Testis (tissue), 3 donors: ENCODE results near the gene VEZF1. TPM values are rescaled to one million over a fixed set of nuclear protein-coding genes. Genes with fewer than 3 reads are reported as not detected.
A peak's percentile ranks its signal among the peaks of the same experiment; 100 is the strongest.

Experiments
- DNase-seq: peaks from one replicate; pipeline ENCODE4 v3.0.0-alpha.2; 2019
- H3K27ac ChIP-seq, 2 donors: fragments of 200-600 bp; sonication (generic); one replicate each; pipeline ENCODE4 v1.5.1; 2019
- H3K27me3 ChIP-seq: fragments of 200-600 bp; sonication (generic); one replicate; pipeline ENCODE4 v1.5.1; 2019
- H3K36me3 ChIP-seq: fragments of 200-600 bp; sonication (generic); one replicate; pipeline ENCODE4 v1.5.1; 2017; ENCODE audit warnings: low read depth; ENCODE audit errors: missing control alignments
- H3K4me1 ChIP-seq: fragments of 200-600 bp; sonication (generic); one replicate; pipeline ENCODE4 v1.5.1; 2019
- H3K4me3 ChIP-seq, 2 donors: fragments of 200-600 bp; sonication (generic); one replicate each; pipeline ENCODE4 v1.5.1; 2017 to 2019
- H3K9me3 ChIP-seq: fragments of 200-600 bp; sonication (generic); one replicate; pipeline ENCODE4 v1.5.1; 2017
- POLR2A ChIP-seq: fragments of 450-650 bp; IDR thresholded peaks from one replicate; pipeline ENCODE4 v1.6.1; 2017; ENCODE audit warnings: antibody characterized with exemption, mild to moderate bottlenecking, moderate library complexity
- WGBS, 2 donors: methylation state at CpG; one replicate each; pipeline ENCODE4 v1.1.5; 2018; 5-methylcytosine and 5-hydroxymethylcytosine counted together
- intact Hi-C: fragments of 100-400 bp; cut with DNase I; formaldehyde crosslinking; loops from one replicate; pipeline ENCODE4 v1.15.1; 2023; ENCODE audit warnings: low total_unique reads
- polyA plus RNA-seq: library from polyadenylated mRNA; stranded (reverse); fragments of 350-450 nt; fragmentation: Illumina TruSeq; extraction: RNeasy Lipid Tissue Mini Kit (QIAGEN cat#74804); gene quantifications from one replicate; pipeline ENCODE4 v1.2.3, GENCODE V29; 2014; ENCODE audit warnings: low read depth, low replicate concordance; ENCODE audit not compliant: insufficient read depth
- total RNA-seq, 2 donors: library from RNA; depleted of rRNA; stranded (reverse); fragments of >200 nt; gene quantifications; one replicate each; pipeline ENCODE4 v1.2.3, GENCODE V29; 2016
- TF ChIP-seq, protein P1 (sequence below), 3 experiments: fragments of 450-650 bp in 2 of 3; fragments of 200-600 bp in 1 of 3; sonication (generic) in 1 of 3; IDR thresholded peaks; one replicate each; pipeline ENCODE4 v1.5.1; 2016 to 2019; ENCODE audit warnings: antibody characterized with exemption in 3 of 3, mild to moderate bottlenecking in 2 of 3, moderate library complexity in 1 of 3

The VEZF1 gene
- total and polyA plus RNA-seq, 3 donors from 2014 or later = 54.8 to 58.6 (median 58.6) TPM

DNA sequence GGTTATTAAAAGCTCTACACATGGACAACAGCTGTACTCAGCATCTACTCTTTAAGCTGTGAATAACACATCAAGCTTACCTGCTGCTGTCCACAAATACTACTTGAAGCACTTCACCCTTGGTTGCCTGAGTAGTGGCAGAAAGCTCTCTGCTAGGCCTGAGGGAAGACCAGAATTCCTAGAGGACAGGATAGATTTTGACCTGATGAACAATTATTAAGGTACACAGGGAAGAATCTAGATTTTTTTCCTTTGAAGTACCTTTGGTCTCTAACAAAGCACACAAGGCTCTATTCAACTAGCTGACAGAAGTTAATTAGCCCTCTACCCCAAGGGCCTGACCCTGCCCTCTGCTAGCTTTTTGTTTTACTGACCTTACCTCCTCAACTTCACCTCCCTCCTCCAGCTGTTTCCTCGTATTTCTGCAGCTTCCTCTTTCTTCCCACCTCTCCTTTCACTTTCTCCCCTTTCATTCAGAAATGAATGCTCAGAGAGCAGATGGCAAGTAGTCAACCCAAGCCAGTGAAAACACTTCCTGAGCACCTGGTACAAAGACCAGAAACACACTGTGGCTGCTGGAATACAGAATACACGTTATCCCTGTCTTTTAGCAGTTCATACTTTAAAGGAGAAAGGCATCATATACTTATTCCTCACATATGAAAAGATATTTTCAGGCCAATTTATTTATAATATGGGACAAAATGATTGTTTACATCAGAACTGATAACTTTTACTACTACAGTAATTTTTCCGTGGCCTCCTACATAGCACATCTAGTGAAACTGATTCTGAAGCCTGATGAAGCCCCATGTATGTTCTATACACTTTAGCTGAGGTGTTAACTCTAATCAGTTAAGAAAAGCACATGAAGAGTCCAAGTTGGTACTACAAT is 5.7 kb upstream of the VEZF1 start:
- Histone ChIP-seq H3K9me3 (no peaks in the 10 kb centered on the region), H3K36me3 (no peaks in the 10 kb centered on the region), H3K27ac (no peak overlapping the region), H3K27me3 (no peaks in the 10 kb centered on the region), H3K4me1 (peaks cover 22% of the 10 kb centered on the region), H3K4me3 (no peak overlapping the region)
- WGBS, 2 donors = 43 to 46% methylated on average over 3 of the region's 3 CpGs
- no peak for TF ChIP-seq POLR2A
- TF ChIP-seq, protein P1, sequence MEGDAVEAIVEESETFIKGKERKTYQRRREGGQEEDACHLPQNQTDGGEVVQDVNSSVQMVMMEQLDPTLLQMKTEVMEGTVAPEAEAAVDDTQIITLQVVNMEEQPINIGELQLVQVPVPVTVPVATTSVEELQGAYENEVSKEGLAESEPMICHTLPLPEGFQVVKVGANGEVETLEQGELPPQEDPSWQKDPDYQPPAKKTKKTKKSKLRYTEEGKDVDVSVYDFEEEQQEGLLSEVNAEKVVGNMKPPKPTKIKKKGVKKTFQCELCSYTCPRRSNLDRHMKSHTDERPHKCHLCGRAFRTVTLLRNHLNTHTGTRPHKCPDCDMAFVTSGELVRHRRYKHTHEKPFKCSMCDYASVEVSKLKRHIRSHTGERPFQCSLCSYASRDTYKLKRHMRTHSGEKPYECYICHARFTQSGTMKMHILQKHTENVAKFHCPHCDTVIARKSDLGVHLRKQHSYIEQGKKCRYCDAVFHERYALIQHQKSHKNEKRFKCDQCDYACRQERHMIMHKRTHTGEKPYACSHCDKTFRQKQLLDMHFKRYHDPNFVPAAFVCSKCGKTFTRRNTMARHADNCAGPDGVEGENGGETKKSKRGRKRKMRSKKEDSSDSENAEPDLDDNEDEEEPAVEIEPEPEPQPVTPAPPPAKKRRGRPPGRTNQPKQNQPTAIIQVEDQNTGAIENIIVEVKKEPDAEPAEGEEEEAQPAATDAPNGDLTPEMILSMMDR (IDR thresholded peaks at IDR 0.05) = no peak
- intact Hi-C loops = no loop called here
- no peak for DNase-seq

- Histone ChIP-seq H3K27ac (no peak overlapping the region), H3K36me3 (no peaks in the 10 kb centered on the region), H3K27me3 (no peaks in the 10 kb centered on the region), H3K4me3 (no peak overlapping the region), H3K9me3 (no peaks in the 10 kb centered on the region), H3K4me1 (peaks cover 26% of the 10 kb centered on the region)
- TF ChIP-seq, protein P1 (IDR thresholded peaks at IDR 0.05) = no peak
- no peak for TF ChIP-seq POLR2A
- DNase-seq = no peak
- intact Hi-C loops = no loop called here
These were observed 3.5 kb upstream of the VEZF1 start for GRCh38 chr17:57991537-57991936.

- peaks cover 38% of the 10 kb centered on the region for H3K4me1 ChIP-seq
- 22 to 36% methylated on average over 2 of the region's 2 CpGs for WGBS, 2 donors
- intact Hi-C loops = no loop called here
These were observed 2.0 kb upstream of the VEZF1 start for GRCh38 chr17:57990037-57990436.

DNA sequence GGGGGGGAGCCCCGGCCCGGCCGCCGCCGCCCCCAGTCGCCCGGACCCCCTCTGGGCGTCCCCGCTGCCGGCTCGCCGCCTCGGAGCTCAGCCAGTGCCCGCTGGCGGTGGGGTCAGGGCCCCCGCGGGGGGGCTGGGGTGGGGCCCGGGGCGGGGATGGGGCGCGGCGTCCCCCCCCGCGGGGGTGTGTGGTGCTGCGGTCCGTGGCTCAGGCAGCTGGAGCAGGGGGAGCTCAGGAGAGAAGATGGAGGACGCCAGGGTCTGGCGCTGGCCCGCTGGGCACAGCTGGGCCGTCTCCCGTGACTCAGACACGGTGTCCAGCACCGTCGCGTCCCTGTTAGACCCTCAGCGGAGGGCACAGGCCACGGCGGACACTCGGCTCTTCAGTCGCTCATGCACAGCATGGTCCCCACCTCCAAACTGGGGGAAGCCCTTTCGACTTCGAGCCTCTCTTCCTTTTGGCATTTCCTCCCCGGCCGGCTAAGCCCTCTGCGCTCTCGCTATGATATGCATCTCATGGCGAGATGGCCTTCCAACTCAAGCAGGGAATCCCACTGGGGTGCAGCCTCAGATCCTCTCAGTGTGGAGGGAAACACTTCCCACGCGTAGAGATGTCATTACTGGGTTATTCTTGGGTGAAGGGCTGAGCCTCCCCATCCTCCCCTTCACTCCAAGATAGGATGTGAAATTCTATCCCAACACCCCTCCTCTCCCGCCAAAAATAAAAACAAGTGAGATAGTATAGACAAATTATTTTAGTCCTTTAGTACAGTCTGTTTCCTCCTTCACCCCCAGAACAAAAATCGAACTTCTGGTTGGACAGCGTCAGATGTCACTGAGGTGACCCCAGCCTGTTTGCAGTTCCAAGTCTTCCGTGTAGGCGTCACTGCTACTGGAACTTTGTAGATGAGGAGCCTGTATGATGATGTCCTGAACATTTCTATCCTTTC is 522 bp upstream of the VEZF1 start:
- H3K4me1 ChIP-seq = peaks cover 40% of the 10 kb centered on the region
- peak overlapping the region; percentile 84 to 93 for H3K4me3 ChIP-seq
- intact Hi-C loops = no loop called here
- WGBS, 2 donors = 1% methylated on average over 10 to 44 of the region's 54 CpGs
- peak overlapping the region; percentile 23 to 96 for H3K27ac ChIP-seq
- H3K27me3 ChIP-seq = no peaks in the 10 kb centered on the region
- peak; percentile 81 for DNase-seq
- TF ChIP-seq, protein P1 (IDR thresholded peaks at IDR 0.05) = no peak
- no peak for TF ChIP-seq POLR2A
- no peaks in the 10 kb centered on the region for H3K9me3 ChIP-seq
- no peaks in the 10 kb centered on the region for H3K36me3 ChIP-seq

More at GRCh38 chr17:57990037-57990436, 2.0 kb upstream of the VEZF1 start:
- Histone ChIP-seq H3K27me3 (no peaks in the 10 kb centered on the region), H3K9me3 (no peaks in the 10 kb centered on the region), H3K36me3 (no peaks in the 10 kb centered on the region), H3K27ac (peak overlapping the region in 1 of 2 donors; percentile 96), H3K4me3 (no peak overlapping the region)
- TF ChIP-seq POLR2A = no peak
- TF ChIP-seq, protein P1 (IDR thresholded peaks at IDR 0.05) = no peak
- DNase-seq = no peak
